GM21529 (cell line): ENCODE data around the gene INTS11.
A peak's percentile ranks its signal among the peaks of the same experiment; 100 is the strongest.

Experiments
- ATAC-seq: cut with Tn5 transposase; IDR thresholded peaks from one replicate; pipeline ENCODE4 v1.9.1; 2021; ENCODE audit not compliant: unreplicated experiment

Gene INTS11

DNA sequence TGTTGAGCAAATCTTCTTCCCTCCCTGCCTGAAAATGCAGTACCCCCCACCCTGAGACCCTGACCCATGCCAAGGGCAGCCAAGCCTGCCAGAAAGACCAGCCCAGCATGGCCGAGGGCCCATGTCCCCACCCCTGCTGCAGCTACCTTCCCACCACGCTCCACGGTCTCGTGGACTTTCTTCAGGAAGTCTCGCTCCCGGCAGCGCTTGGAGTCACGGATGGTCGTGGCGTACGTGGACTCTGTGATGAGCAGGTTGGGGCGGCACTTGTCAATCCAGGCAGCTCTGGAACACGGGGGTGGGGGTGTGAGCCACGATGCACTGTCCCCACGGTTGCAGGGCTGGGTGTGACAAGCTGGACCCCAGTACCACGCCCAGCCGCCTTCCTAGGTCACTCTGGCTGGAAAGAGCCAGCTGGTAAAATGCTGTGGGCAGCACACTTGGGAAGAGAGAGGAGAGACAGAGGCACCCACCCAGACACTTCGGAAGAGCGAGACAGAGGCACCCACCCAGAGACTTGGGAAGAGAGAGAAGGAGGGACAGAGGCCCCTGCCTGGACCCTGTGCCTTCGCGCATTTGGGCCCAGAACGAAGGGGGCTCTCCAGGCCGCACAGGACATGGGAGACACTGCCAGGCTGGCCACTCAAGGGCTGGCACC is 9.7 kb downstream of the INTS11 start:
- no peak for ATAC-seq

DNA sequence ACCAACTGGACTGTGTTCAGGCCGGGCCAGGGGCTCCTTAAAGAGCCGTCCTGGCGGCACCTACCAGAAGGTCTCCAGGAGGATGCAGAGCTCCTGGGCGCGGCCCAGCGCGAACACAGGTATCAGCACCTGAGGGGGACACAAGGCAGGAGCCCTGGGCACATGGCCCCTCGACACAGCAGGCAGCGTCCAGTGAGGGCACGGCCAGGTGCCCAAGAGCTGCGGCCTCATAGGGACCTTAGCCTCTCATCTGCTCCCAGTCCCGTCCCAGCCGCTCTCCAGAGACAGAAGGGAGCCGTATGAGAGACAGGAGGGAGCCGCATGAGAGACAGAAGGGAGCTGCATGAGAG is 10.2 kb downstream of the INTS11 start:
- no peak for ATAC-seq

DNA sequence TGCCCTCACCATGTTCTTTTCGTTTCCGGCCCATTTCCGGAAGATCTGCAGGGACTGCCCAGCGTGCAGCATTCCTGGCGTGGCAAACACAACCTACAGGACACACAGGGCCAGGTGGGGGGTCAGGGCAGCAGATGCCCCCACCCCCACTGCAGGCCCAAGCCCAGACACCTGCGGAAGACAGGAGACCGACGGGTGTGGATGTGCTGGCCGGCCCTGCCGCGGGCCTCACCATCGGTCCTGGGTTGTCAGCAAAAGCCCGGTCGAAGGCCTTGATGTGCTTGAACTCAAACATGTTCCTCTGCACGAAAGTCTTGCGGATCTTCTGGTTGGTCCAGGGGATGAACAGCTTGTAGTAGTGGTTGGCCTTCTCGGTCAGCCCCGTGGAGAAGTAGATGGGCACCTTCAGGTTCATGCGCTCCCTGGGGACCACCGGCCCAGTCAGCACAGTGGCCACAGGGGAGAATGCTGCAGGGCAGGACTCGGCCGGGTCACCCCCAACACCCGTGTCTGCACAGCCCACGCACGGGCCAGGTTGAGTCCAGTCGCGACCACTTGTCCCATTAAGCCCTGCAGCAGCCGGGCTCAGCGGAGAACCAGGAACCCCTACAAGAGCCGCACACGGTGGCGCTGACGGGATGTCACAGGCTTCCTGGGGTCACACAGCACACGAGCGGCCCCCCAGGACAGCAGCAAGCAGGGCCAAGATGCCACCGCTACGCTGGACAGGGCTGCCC is 10.8 kb downstream of the INTS11 start:
- ATAC-seq, result no peak

GRCh38 chr1:1312450-1313314 is 11.8 kb downstream of the INTS11 start:
- ATAC-seq, result no peak

DNA sequence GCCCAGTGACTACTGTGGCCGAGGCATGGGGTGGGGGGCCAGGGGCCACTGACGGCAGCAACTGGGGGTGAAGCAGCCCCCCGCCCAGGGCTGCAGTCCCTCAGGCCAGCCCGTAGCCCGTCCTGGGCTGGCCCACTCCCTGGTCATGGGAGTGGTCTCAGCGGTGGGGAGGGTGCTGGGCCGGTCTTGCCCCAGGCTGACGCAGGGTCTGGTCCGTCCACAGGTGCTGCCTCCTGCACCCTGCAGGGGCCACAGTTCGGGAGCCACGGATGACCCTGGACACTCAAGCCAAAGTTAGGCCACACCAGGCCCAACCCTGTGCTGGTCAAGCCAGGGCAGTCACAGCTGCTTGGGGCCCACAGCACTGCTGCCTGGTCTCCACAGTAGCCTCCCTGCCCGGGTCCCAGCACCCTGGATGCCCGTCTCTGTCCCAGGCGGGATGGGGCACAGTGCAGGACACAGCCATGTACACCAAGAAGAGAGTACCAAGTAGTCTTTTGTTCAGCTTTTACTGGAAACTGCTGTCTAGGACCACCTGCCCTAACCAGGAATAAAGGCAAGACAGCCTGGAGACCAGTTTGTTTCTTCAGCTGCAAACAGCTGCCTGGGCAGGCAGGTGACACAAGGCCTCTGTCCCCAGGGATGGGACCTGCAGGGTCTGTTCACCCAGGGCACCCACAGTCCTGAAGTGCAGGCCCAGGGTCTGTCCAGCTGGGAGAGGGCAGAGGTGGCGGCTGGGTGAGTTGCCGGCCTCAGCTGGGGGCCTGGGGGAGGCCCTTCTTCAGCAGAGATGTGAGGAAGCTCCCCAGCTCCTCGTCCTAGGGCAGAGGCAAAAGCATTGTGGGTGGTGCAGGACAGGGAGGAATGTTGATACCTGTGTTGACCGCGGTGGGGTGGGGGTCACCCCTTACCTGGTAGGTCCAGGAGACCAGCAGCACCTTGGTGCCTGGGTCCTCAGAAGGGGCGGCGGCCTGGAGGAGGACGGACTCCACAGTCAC is 13.1 kb downstream of the INTS11 start:
- no peak for ATAC-seq

- ATAC-seq, result no peak
Measured at GRCh38 chr1:1310476-1311053, 13.9 kb downstream of the INTS11 start.

DNA sequence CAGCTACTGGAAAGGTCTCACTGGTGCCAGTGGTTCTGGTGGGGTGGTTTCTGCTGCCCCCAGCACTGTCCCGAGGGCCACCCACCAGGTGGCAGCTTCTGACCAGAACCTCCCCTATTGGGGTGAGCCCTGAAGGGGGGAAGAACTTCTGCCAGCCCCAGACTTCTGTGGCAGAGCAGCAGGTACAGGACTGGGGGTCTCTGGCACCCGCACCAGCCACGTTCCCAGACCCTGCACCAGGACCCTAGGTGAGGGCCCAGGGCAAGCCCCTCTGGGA is 14.4 kb downstream of the INTS11 start:
- ATAC-seq, result no peak

GRCh38 chr1:1309251-1310108 is 15.0 kb downstream of the INTS11 start:
- ATAC-seq, result no peak

DNA sequence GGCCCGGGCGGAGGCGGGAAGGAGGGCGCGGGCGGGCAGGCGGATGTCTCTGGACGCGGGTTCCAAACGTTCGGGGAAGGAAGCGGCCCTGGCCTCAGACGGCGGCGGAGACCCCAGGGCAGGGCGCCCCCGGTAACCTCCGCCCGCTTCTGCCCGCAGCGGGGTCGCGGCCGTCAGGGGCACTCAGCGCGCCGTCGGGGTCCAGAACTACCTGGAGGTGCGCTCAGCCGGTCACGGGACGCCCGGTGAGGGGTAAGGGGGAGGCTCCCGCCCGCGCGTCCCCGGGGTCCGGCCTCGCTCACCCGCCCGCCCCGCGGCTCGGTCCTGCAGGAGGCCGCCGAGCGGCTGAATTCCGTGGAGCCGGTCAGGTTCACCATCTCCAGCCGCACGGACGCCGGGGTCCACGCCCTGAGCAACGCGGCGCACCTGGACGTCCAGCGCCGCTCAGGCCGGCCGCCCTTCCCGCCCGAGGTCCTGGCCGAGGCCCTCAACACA is 15.7 kb downstream of the INTS11 start:
- no peak for ATAC-seq

DNA sequence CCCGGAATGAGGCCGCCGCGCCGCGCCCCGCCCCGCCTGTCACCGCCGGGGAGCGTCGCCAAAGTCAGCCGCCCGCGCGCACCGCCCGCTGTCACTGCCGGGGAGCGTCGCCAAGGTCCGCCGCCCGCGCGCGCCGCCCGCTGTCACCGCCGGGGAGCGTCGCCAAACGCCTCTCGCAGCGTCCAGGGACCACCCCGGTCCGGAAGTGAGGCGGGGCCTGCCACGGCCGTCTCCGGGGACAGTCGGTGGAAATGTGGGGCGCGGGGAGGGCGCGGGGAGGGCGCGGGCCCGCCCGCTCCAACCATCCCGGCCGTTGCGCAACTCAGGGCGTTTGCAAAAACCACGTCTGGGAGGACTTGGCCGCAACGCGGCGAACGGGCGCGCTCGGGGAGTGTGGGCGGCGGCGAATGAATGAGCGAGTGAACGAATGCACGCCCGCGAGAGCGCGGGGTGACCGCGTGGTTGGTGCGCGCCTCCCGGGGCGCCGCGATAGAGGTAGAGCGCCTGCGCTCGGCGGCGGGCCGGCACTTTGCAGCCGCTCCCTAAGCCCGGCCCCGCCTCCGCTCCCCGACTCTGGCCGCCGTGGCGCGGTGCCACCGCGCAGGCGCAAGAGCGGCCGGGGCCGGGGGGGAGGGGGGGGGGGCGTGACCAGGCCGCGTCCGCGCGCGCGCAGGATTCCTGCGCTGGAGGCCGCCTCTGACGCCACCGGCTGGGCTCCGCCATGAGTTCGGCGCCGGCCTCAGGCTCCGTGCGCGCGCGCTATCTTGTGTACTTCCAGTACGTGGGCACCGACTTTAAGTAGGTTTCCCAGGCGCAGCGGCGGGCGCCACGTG is 16.3 kb downstream of the INTS11 start, which contains the start of the genes ACAP3 and PUSL1:
TSS of gene ACAP3 (minus strand) at position 8 of the 833 bp plus-strand sequence. CDS start 115 bp downstream, outside the sequence.
TSS of gene PUSL1 (plus strand) at position 675 of the 833 bp plus-strand sequence. CDS start at position 722, 47 bp downstream.
- ATAC-seq, result peak; percentile 58

DNA sequence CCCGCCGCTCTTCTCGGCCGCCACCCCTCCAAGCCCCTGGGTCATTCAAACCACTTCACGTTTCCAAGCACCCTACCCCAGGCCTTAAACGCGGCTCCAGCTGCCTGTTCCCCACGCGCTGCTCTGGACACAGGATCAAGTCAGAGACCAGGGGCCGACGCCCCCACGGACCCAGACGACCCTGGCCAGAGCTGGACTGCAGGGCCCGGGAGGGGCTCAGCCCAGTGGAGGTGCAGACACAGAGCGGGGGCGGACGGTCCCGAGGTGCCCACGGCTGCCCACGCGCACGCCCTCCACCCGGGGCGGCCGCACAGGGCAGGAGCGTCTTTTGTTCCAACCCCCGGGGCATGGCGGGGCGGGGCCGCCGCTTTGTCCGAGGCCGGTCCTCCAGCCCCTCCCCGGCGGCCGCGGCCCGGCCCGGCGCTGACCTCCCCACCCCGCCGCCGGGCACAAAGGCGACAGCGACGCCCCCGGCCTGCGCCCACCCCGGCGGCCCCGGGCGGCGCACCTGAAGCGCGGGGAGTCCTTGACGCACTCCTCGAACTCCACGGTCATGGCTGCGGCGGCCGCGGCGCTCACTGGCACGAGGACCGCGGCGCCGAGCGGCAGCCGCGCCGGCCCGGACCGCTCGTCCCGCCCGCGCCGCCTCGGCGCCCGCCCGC is 17.1 kb downstream of the INTS11 start:
- peak; percentile 6 for ATAC-seq

DNA sequence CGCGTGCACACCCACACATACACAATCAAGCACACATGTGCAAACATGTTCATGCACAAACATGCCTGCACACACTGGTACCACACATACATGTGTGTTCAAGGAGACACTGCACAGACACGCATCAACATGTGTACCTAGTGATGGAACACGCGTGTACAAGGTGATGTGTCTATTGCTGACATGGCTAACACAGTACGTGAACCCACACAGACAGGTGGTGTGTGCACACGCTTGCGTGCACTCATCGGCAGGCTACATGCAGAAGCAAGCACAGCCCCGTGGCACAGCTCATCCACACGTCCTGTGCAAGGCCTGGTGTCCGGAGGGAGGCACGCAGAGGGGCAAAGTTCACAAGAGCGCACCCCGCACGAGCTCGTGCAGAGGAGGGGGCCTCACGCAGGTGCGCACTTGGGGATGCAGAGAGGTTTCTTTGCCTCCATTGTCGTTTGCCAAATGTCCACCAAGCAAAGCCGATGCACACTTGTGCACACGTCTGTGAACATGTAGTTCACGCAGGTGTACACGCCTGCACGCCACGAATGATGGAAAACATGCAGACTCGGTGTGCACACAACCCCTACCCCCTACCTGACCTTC is 17.7 kb downstream of the INTS11 start:
- ATAC-seq, result no peak

DNA sequence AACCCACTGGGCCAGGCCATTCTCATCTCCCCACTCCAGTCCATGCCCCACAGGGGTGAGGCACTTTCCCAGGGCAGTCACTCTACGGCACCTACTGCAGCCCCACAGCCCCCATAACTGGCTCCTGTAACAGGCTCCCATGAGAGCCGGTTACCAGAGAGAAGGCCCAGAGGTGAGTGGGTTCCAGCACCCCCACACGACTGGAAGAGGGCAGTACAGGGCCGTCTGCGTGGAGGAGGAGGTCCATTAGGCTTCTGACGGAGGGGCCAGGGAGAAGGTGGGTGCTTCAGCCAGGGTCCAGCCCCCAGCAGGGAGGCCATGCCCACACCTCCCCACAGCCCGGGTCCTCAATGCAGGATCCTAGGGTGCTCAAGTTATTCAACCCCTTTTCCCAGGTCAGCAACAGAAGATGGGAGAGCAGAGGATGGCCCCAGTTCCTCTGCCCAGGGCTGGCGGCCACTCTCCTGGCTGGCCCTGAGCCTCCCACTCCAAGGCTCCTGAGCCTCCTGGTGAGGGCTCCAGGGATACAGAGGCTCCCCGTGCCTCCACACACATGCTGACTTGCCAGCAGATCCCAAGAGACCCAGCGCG is 18.3 kb downstream of the INTS11 start:
- no peak for ATAC-seq

GRCh38 chr1:1305300-1306069 is 19.0 kb downstream of the INTS11 start:
- no peak for ATAC-seq

- ATAC-seq, result no peak
Measured at GRCh38 chr1:1304331-1305299, 19.8 kb downstream of the INTS11 start.
